Left lung (tissue), 10 donors: ENCODE measurements around the gene CZIB. TPM values are rescaled to one million over a fixed set of nuclear protein-coding genes. Genes with fewer than 3 reads are reported as not detected.

Experiments
- ATAC-seq: fragments of 200-7000 bp; cut with Tn5 transposase; one replicate; pipeline ENCODE4 v1.9.1; 2020; ENCODE audit warnings: moderate library complexity
- DNase-seq, 4 donors: peaks; one replicate each; pipeline ENCODE4 v3.0.0-alpha.2; 2013 to 2020
- H3K27ac ChIP-seq, 2 donors: fragments of 200-600 bp; sonication (generic) in 1 of 2; one replicate each; pipeline versions ENCODE4 v1.5.0 to v1.8.0; 2020 to 2021
- H3K27me3 ChIP-seq, 2 donors: fragments of 200-600 bp; sonication (generic) in 1 of 2; one replicate each; pipeline versions ENCODE4 v1.5.0 to v1.8.0; 2020 to 2021
- H3K36me3 ChIP-seq, 2 donors: fragments of 200-600 bp; sonication (generic) in 1 of 2; one replicate each; pipeline versions ENCODE4 v1.5.0 to v1.8.0; 2020 to 2021
- H3K4me1 ChIP-seq, 2 donors: fragments of 200-600 bp; one replicate each; pipeline ENCODE4 v1.8.0; 2021
- H3K4me3 ChIP-seq, 2 donors: fragments of 200-600 bp; sonication (generic) in 1 of 2; one replicate each; pipeline versions ENCODE4 v1.5.0 to v1.8.0; 2020 to 2021; ENCODE audit warnings: mild to moderate bottlenecking in 1 of 2
- H3K9me3 ChIP-seq, 2 donors: fragments of 200-600 bp; sonication (generic) in 1 of 2; one replicate each; pipeline versions ENCODE4 v1.5.0 to v1.8.0; 2020 to 2021
- intact Hi-C, 2 donors: fragments of 100-400 bp; cut with DNase I; formaldehyde crosslinking; loops; one replicate each; pipeline versions ENCODE4 v1.11.2 to v1.14.2; 2022
- polyA plus RNA-seq, 6 donors: library from polyadenylated mRNA; unstranded; fragments of 120-200 nt; gene quantifications; one replicate each; pipeline ENCODE4 v1.2.1, GENCODE V29; 2013; ENCODE audit not compliant: insufficient read length in 6 of 6
- total RNA-seq, 2 donors: library from RNA; stranded (reverse); fragmentation: NEBNext Ultra II Directional; extraction: Animal tissue kit (Norgen Biotek cat#: 25700); gene quantifications; one replicate each; pipeline ENCODE4 v1.2.1, GENCODE V29; 2021
- TF ChIP-seq, protein P1 (sequence below), 2 donors: fragments of 200-600 bp; sonication (generic) in 1 of 2; IDR thresholded peaks; one replicate each; pipeline versions ENCODE4 v1.5.0 to v1.8.0; 2021; ENCODE audit warnings: antibody characterized with exemption in 2 of 2
- donor health status: DM: no; HTN: yes; CAD: no.
- donor health status: DM: no; HTN: no; CAD: no.

CZIB gene
- total and polyA plus RNA-seq, 8 donors = 50.5 to 103 (median 93.2) TPM

DNA sequence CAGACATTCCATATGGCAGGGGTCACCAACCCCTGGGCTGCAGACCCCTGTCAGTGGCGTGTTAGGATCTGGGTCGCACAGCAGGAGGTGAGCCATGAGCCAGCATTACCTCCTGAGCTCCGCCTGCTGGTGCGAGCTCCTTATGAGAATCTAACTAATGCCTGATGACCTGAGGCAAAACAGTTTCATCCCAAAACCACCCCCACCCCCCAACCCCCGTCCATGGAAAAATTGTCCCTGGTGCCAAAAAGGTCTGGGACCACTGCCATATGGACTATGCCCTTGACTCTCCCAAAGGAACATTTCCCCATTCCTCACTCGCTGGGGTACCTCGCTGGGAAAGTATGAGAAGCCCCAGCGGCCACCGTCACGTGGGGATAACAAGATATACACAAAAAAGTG is 30.2 kb downstream of the CZIB start:
- Histone ChIP-seq H3K4me1 (no peaks in the 10 kb centered on the region), H3K36me3 (no peaks in the 10 kb centered on the region), H3K4me3 (no peak overlapping the region), H3K9me3 (no peaks in the 10 kb centered on the region), H3K27ac (no peak overlapping the region), H3K27me3 (no peaks in the 10 kb centered on the region)
- intact Hi-C loops = no loop called here
- ATAC-seq (no peak), DNase-seq (no peak)
- TF ChIP-seq, protein P1, sequence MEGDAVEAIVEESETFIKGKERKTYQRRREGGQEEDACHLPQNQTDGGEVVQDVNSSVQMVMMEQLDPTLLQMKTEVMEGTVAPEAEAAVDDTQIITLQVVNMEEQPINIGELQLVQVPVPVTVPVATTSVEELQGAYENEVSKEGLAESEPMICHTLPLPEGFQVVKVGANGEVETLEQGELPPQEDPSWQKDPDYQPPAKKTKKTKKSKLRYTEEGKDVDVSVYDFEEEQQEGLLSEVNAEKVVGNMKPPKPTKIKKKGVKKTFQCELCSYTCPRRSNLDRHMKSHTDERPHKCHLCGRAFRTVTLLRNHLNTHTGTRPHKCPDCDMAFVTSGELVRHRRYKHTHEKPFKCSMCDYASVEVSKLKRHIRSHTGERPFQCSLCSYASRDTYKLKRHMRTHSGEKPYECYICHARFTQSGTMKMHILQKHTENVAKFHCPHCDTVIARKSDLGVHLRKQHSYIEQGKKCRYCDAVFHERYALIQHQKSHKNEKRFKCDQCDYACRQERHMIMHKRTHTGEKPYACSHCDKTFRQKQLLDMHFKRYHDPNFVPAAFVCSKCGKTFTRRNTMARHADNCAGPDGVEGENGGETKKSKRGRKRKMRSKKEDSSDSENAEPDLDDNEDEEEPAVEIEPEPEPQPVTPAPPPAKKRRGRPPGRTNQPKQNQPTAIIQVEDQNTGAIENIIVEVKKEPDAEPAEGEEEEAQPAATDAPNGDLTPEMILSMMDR (IDR thresholded peaks at IDR 0.05) = no peak

DNA sequence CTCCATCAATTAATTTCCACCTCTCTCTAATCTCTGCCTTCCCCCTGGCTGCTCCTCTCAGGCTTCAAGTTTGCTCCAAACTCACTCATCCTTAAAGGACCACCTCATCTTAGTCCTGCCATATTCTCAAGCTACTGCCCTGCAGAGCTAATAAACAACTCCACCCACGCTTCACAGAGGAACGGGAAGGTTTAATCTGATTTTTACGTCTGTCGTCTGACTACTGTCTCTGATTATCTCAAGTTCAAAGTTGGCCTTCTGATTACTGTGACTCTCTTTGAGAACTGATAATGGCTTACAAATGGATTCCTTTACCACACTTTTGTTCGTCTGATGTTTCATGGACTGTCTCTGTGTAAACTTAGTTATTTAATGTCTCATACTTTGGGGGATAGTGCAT is 31.4 kb downstream of the CZIB start:
- intact Hi-C loops = no loop called here
- Histone ChIP-seq H3K4me3 (no peak overlapping the region), H3K27me3 (no peaks in the 10 kb centered on the region), H3K36me3 (no peaks in the 10 kb centered on the region), H3K4me1 (no peaks in the 10 kb centered on the region), H3K27ac (no peak overlapping the region), H3K9me3 (no peaks in the 10 kb centered on the region)
- TF ChIP-seq, protein P1 (IDR thresholded peaks at IDR 0.05) = no peak
- DNase-seq = no peak
- ATAC-seq = no peak

DNA sequence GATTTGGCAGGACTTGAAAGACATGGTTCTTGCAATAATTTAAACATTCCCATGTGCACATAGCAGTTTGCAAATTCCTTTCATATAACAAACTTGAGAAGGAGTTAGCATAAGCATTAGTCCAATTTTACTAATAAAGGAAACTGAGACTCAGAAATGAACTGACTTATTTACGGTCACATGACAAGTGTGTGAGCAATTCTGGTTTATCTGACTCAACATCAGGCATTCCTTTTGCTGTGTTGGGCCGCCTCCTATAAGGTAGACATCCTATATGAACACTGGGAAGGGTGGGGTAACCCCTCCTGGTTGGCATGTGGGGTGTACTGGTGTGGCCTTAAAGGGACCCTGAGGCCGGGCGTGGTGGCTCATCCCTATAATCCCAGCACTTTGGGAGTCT is 32.3 kb downstream of the CZIB start:
- intact Hi-C loops = no loop called here

DNA sequence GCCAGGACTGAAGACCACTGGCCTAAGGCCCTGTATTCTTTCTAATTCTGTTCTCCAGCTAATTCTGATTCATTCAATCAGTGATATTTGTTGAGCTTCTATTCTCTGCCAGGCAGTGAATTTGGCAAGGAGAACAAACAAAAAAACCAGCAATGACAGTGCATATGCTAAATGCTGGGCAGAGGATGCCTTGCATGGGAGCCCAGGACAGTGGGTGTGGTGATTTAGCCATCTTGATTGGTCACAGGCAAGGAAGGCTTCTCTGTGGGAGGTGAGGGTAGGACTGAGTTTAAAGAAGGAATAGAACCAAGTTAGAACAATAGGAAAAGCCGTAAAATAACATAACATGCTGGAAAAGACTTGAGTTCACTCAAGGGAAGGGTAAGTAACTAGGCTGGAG is 33.0 kb downstream of the CZIB start:
- no peak for DNase-seq
- Histone ChIP-seq H3K4me3 (no peak overlapping the region), H3K27ac (no peak overlapping the region), H3K9me3 (no peaks in the 10 kb centered on the region), H3K4me1 (peaks cover 0 to 10% of the 10 kb centered on the region in 2 donors), H3K27me3 (no peaks in the 10 kb centered on the region), H3K36me3 (no peaks in the 10 kb centered on the region)
- TF ChIP-seq, protein P1 (IDR thresholded peaks at IDR 0.05) = no peak
- no peak for ATAC-seq
- intact Hi-C loops = no loop called here

More for the DNA sequence above, 32.3 kb downstream of the CZIB start:
- H3K27me3 ChIP-seq = no peaks in the 10 kb centered on the region
- no peak overlapping the region for H3K4me3 ChIP-seq
- H3K9me3 ChIP-seq = no peaks in the 10 kb centered on the region
- peaks cover 0 to 4% of the 10 kb centered on the region in 2 donors for H3K4me1 ChIP-seq
- TF ChIP-seq, protein P1 (IDR thresholded peaks at IDR 0.05) = no peak
- ATAC-seq = no peak
- no peak for DNase-seq
- H3K36me3 ChIP-seq = no peaks in the 10 kb centered on the region
- H3K27ac ChIP-seq = no peak overlapping the region

DNA sequence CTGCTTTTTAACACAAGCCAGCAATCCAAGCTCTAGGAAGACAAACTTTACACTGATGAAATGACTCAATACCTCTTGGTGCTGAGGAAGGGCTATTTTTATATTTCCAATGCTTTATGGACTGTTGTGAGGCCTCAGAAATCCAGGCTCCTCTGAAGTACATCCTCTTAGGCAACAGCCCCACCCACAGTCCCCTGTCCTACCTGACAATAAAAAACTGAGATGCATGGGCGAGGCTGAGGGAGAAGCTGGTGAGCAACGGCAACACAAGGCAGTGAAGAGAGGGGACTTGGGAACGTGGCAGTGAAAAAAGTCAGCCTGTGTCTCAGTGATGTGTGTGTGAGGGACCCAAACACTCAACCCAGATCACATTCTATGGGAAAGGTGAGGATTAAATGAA is 33.9 kb downstream of the CZIB start:
- Histone ChIP-seq H3K4me1 (peaks cover 5 to 13% of the 10 kb centered on the region in 2 donors), H3K27ac (no peak overlapping the region), H3K4me3 (no peak overlapping the region), H3K36me3 (no peaks in the 10 kb centered on the region), H3K9me3 (no peaks in the 10 kb centered on the region), H3K27me3 (no peaks in the 10 kb centered on the region)
- intact Hi-C loops = no loop called here
- TF ChIP-seq, protein P1 (IDR thresholded peaks at IDR 0.05) = no peak
- no peak for DNase-seq
- no peak for ATAC-seq
